ENCODE results near the gene CCDC51.
A peak's percentile ranks its signal among the peaks of the same experiment; 100 is the strongest.
"Not testable (repeated sequence)": the region's sequence is repeated elsewhere in the genome, so short reads cannot be mapped to it uniquely, and the experiment has no call there.

Gene CCDC51

GRCh38 chr3:48465531-48466378 lies 25.8 kb upstream of the CCDC51 start:
- peak; percentile 56 for DNase-seq

- no peak for DNase-seq
Measured at GRCh38 chr3:48465237-48465530, 25.3 kb upstream of the CCDC51 start.

- no peak for DNase-seq
Measured at GRCh38 chr3:48464713-48465221, 24.8 kb upstream of the CCDC51 start.

- DNase-seq: no peak
Measured at GRCh38 chr3:48463703-48464102, 23.8 kb upstream of the CCDC51 start.

- not testable (repeated sequence) for DNase-seq
Measured at GRCh38 chr3:48461767-48462166, 21.8 kb upstream of the CCDC51 start.

- DNase-seq: no peak
Measured at GRCh38 chr3:48460517-48460902, 20.6 kb upstream of the CCDC51 start.

- no peak for DNase-seq
Measured at GRCh38 chr3:48459773-48460516, 20.0 kb upstream of the CCDC51 start.

GRCh38 chr3:48459331-48459730 lies 19.4 kb upstream of the CCDC51 start:
- DNase-seq: no peak

GRCh38 chr3:48456456-48456855 lies 16.5 kb upstream of the CCDC51 start:
- DNase-seq: no peak

- no peak for DNase-seq
Measured at GRCh38 chr3:48451270-48451669, 11.4 kb upstream of the CCDC51 start.

- DNase-seq: peak; percentile 64
Measured at GRCh38 chr3:48446425-48447193, 6.7 kb upstream of the CCDC51 start, which contains the start of gene ATRIP. TSS of gene ATRIP (plus strand) at chr3:48446737. CDS start at chr3:48446846, 109 bp downstream.

GRCh38 chr3:48446043-48446424 lies 6.1 kb upstream of the CCDC51 start:
- DNase-seq: no peak

GRCh38 chr3:48445277-48445882 lies 5.5 kb upstream of the CCDC51 start:
- no peak for DNase-seq

- DNase-seq: no peak
Measured at GRCh38 chr3:48441940-48442339, 2.0 kb upstream of the CCDC51 start.

- no peak for DNase-seq
Measured at GRCh38 chr3:48440590-48440958, 655 bp upstream of the CCDC51 start.

GRCh38 chr3:48437812-48438211 lies 2.1 kb downstream of the CCDC51 start:
- no peak for DNase-seq

GRCh38 chr3:48436855-48437254 lies 3.1 kb downstream of the CCDC51 start:
- no peak for DNase-seq

- DNase-seq: no peak
Measured at GRCh38 chr3:48436477-48436787, 3.5 kb downstream of the CCDC51 start.

GRCh38 chr3:48435774-48436476 lies 4.0 kb downstream of the CCDC51 start:
- DNase-seq: peak; percentile 67

- DNase-seq: no peak
Measured at GRCh38 chr3:48435223-48435595, 4.7 kb downstream of the CCDC51 start.

GRCh38 chr3:48434591-48435222 lies 5.2 kb downstream of the CCDC51 start:
- no peak for DNase-seq

- DNase-seq: no peak
Measured at GRCh38 chr3:48433472-48434118, 6.3 kb downstream of the CCDC51 start.

Data from NCI-H526 treated with DMSO at 0.1 percent for 48 hours (cell line).